ENCODE measurements around the gene CDH4.

DNA sequence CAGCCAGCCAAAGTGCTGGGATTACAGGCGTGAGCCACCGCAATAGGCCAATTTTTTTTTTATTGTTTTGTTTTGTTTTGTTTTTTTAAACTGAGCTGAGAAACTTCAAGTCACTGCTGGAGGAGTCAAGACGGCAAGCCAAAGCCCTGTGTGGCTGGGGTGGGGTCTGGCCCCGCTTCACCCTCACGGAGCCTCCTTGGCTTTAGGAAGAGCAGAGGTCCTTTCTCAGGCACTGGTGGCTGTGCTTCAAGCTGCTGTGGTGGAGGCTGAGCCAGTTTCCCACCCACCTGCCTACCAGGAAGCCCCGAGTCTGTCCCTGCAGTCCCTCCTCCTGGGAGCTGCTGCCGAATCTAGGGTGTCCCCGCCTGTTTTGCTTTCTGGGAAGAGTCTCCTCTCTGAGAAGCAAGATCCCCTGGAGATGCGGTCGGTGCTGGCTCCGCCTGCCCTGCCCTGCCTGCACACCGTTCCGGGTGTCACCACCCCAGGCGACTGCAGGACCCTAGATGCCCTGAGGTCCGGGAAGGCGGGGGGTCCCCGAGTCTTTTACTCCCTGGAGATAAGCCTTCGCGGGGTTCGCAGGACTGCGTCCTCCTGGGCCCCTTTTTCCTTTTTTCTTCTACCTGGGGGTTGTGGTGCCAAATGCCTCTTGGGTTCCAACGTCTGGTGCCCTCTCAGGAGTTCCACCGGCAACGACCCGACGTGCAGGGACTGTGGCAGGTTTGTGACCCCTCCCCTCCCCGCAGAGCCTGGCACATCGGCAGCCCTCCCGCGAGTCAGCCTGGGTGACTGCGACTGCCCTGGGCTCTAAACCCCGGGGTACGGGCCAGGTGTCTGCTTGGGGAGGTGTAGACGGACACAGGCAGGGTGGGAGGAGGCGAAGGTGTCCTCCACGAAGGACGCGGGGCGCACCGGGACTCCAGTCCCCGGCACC, 712.9 kb downstream of the CDH4 start:
- TF ChIP-seq, protein P1, sequence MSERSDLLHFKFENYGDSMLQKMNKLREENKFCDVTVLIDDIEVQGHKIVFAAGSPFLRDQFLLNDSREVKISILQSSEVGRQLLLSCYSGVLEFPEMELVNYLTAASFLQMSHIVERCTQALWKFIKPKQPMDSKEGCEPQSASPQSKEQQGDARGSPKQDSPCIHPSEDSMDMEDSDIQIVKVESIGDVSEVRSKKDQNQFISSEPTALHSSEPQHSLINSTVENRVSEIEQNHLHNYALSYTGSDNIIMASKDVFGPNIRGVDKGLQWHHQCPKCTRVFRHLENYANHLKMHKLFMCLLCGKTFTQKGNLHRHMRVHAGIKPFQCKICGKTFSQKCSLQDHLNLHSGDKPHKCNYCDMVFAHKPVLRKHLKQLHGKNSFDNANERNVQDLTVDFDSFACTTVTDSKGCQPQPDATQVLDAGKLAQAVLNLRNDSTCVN (tag by site-specific recombination; optimal IDR thresholded peaks at IDR 0.05), result no peak
- TF ChIP-seq ZNF585B (tag by site-specific recombination; IDR thresholded peaks at IDR 0.05), result no peak
